IMR-90 (cell line): ENCODE measurements around the gene ZNF423. TPM values are rescaled to one million over a fixed set of nuclear protein-coding genes. Genes with fewer than 3 reads are reported as not detected.
A peak's percentile ranks its signal among the peaks of the same experiment; 100 is the strongest.

Experiments
- ATAC-seq: fragments of 200-7000 bp; cut with Tn5 transposase; 2 replicates; pipeline ENCODE4 v1.9.1; 2020; ENCODE audit warnings: low read depth, mild to moderate bottlenecking, moderate library complexity
- BruUV-seq: library from RNA; stranded (reverse); fragments of 400-500 nt; replicated peaks from 2 replicates; lab custom pipeline; 2021; lab: Mats Ljungman, UMichigan
- CTCF ChIA-PET: fragments of 300-600 bp; formaldehyde crosslinking; extraction: SDS; loops from one replicate; lab custom pipeline; 2021; ENCODE audit warnings: antibody characterized with exemption; lab: Yijun Ruan, JAX
- POLR2A ChIA-PET: fragments of 300-600 bp; sonication (Branson Sonifier 250); formaldehyde crosslinking; loops from one replicate; lab custom pipeline; 2022; ENCODE audit warnings: antibody characterized with exemption; ENCODE audit not compliant: unreplicated experiment; lab: Charles Lee
- DNase-seq: peaks from one replicate; pipeline ENCODE4 v3.0.0; 2013
- H2AFZ ChIP-seq: replicated peaks from 2 replicates; pipeline ENCODE3; 2013; ENCODE audit warnings: low read length, mild to moderate bottlenecking; ENCODE audit not compliant: poor library complexity
- H2AK5ac ChIP-seq: 2 replicates; pipeline ENCODE4 v1.6.1; 2013; ENCODE audit warnings: low read depth, low read length, inconsistent platforms
- H2AK9ac ChIP-seq: replicated peaks from 2 replicates; pipeline ENCODE3; 2013; ENCODE audit warnings: mild to moderate bottlenecking, low read depth, low read length, moderate library complexity; ENCODE audit not compliant: poor library complexity
- H2BK120ac ChIP-seq: 2 replicates; pipeline ENCODE4 v1.6.1; 2013; ENCODE audit warnings: low read depth, low read length, inconsistent platforms
- H2BK15ac ChIP-seq: 3 replicates; pipeline ENCODE4 v1.6.1; 2013; ENCODE audit warnings: low read depth, low read length, inconsistent platforms
- H2BK20ac ChIP-seq: 2 replicates; pipeline ENCODE4 v1.6.1; 2013; ENCODE audit warnings: low read depth, mild to moderate bottlenecking, inconsistent platforms, low read length, moderate library complexity
- H2BK5ac ChIP-seq: 2 replicates; pipeline ENCODE4 v1.6.1; 2013; ENCODE audit warnings: mild to moderate bottlenecking, low read depth, low read length, inconsistent platforms; ENCODE audit not compliant: poor library complexity, severe bottlenecking
- H3K14ac ChIP-seq: replicated peaks from 2 replicates; pipeline ENCODE4 v1.6.1; 2013; ENCODE audit warnings: low read depth, low read length, inconsistent platforms
- H3K18ac ChIP-seq: 2 replicates; pipeline ENCODE4 v1.6.1; 2013; ENCODE audit warnings: low read depth, low read length, control low read depth
- H3K23ac ChIP-seq: 2 replicates; pipeline ENCODE4 v1.6.1; 2013; ENCODE audit warnings: low read depth, low read length, inconsistent platforms
- H3K27ac ChIP-seq: 2 replicates; pipeline ENCODE4 v1.5.1; 2013; ENCODE audit warnings: mild to moderate bottlenecking, control low read depth, low read length; ENCODE audit not compliant: insufficient read depth
- H3K27me3 ChIP-seq: 2 replicates; pipeline ENCODE4 v1.6.1; 2013; ENCODE audit warnings: low read length; ENCODE audit not compliant: control insufficient read depth, insufficient read depth
- H3K36me3 ChIP-seq: 2 replicates; pipeline ENCODE4 v1.6.1; 2013; ENCODE audit warnings: low read length, mixed read lengths; ENCODE audit not compliant: control insufficient read depth, insufficient read depth
- H3K4ac ChIP-seq: 2 replicates; pipeline ENCODE4 v1.6.1; 2013; ENCODE audit warnings: low read depth, low read length, inconsistent platforms
- H3K4me1 ChIP-seq: 2 replicates; pipeline ENCODE4 v1.6.1; 2013; ENCODE audit warnings: low read length, mixed read lengths; ENCODE audit not compliant: control insufficient read depth, insufficient read depth
- H3K4me2 ChIP-seq: 2 replicates; pipeline ENCODE4 v1.6.1; 2013; ENCODE audit warnings: low read depth, mild to moderate bottlenecking, control low read depth, low read length, moderate library complexity
- H3K4me3 ChIP-seq: 2 replicates; pipeline ENCODE4 v1.5.1; 2013; ENCODE audit warnings: low read depth, mild to moderate bottlenecking, control low read depth, low read length, moderate library complexity; ENCODE audit not compliant: insufficient read depth
- H3K56ac ChIP-seq: 2 replicates; pipeline ENCODE4 v1.6.1; 2013; ENCODE audit warnings: low read length, inconsistent platforms; ENCODE audit not compliant: insufficient read depth; ENCODE audit errors: extremely low read depth
- H3K79me1 ChIP-seq, 2 experiments: 2 replicates each; pipeline ENCODE4 v1.6.1; 2013; ENCODE audit warnings: low read length in 2 of 2, inconsistent platforms in 1 of 2, low read depth in 1 of 2
- H3K9ac ChIP-seq: 2 replicates; pipeline ENCODE4 v1.6.1; 2013; ENCODE audit warnings: low read depth, low read length, control low read depth
- H3K9me1 ChIP-seq: 2 replicates; pipeline ENCODE4 v1.6.1; 2013; ENCODE audit warnings: low read length, inconsistent platforms; ENCODE audit not compliant: insufficient read depth
- H3K9me3 ChIP-seq: 2 replicates; pipeline ENCODE4 v1.6.1; 2013; ENCODE audit warnings: low read length; ENCODE audit not compliant: control insufficient read depth, insufficient read depth
- H4K20me1 ChIP-seq: 2 replicates; pipeline ENCODE4 v1.6.1; 2013; ENCODE audit warnings: low read length, inconsistent platforms; ENCODE audit not compliant: insufficient read depth
- H4K5ac ChIP-seq: 2 replicates; pipeline ENCODE4 v1.6.1; 2013; ENCODE audit warnings: mild to moderate bottlenecking, low read depth, low read length, control low read depth
- H4K8ac ChIP-seq, 2 experiments: 2 replicates each; pipeline ENCODE4 v1.6.1; 2013; ENCODE audit warnings: low read depth in 2 of 2, low read length in 2 of 2, control low read depth in 1 of 2, inconsistent platforms in 1 of 2
- H4K91ac ChIP-seq: 2 replicates; pipeline ENCODE4 v1.6.1; 2013; ENCODE audit warnings: low read depth, low read length, inconsistent platforms; ENCODE audit not compliant: insufficient read depth
- BHLHE40 ChIP-seq: fragments of 150-350 bp; IDR thresholded peaks from 2 replicates; pipeline ENCODE4 v1.6.1; 2016; ENCODE audit warnings: mild to moderate bottlenecking, low read depth, low read length
- CTCF ChIP-seq: conservative IDR thresholded peaks from 2 replicates; pipeline ENCODE4 v1.5.1; 2012; ENCODE audit warnings: mild to moderate bottlenecking, low read depth, low read length, improper control_type of control experiment
- FOS ChIP-seq: fragments of 150-350 bp; IDR thresholded peaks from 2 replicates; pipeline ENCODE4 v1.6.1; 2016; ENCODE audit warnings: low read depth, low read length
- MAFK ChIP-seq: IDR thresholded peaks from 2 replicates; pipeline ENCODE4 v1.6.1; 2012; ENCODE audit warnings: low read depth, low read length, improper control_type of control experiment
- MAZ ChIP-seq: IDR thresholded peaks from 2 replicates; pipeline ENCODE4 v1.6.1; 2012; ENCODE audit warnings: low read depth, mild to moderate bottlenecking, low read length, improper control_type of control experiment, moderate library complexity, borderline replicate concordance
- MXI1 ChIP-seq: IDR thresholded peaks from 2 replicates; pipeline ENCODE4 v1.6.1; 2012; ENCODE audit warnings: low read depth, mild to moderate bottlenecking, low read length, moderate library complexity, borderline replicate concordance
- NFE2L2 ChIP-seq: fragments of 150-350 bp; IDR thresholded peaks from 2 replicates; pipeline ENCODE4 v1.6.1; 2016; ENCODE audit warnings: low read depth, mild to moderate bottlenecking, low read length
- POLR2A ChIP-seq: IDR thresholded peaks from 2 replicates; pipeline ENCODE4 v1.6.1; 2012; ENCODE audit warnings: mild to moderate bottlenecking, low read depth, low read length
- RAD21 ChIP-seq: IDR thresholded peaks from 2 replicates; pipeline ENCODE4 v1.6.1; 2012; ENCODE audit warnings: low read length, improper control_type of control experiment
- RCOR1 ChIP-seq: IDR thresholded peaks from 2 replicates; pipeline ENCODE4 v1.6.1; 2012; ENCODE audit warnings: mild to moderate bottlenecking, low read length, improper control_type of control experiment; ENCODE audit not compliant: insufficient replicate concordance
- RFX5 ChIP-seq: IDR thresholded peaks from 2 replicates; pipeline ENCODE4 v1.8.0; 2012; ENCODE audit warnings: low read depth, mild to moderate bottlenecking, low read length, moderate library complexity
- SMC3 ChIP-seq: fragments of 150-350 bp; IDR thresholded peaks from 2 replicates; pipeline ENCODE4 v1.6.1; 2016; ENCODE audit warnings: low read depth, mild to moderate bottlenecking, antibody characterized with exemption, low read length, moderate library complexity
- USF2 ChIP-seq: fragments of 150-350 bp; IDR thresholded peaks from 2 replicates; pipeline ENCODE4 v1.6.1; 2017; ENCODE audit warnings: mild to moderate bottlenecking, antibody characterized with exemption, low read length, low read depth
- WGBS, 2 experiments: methylation state at CpG; one replicate each; pipeline versions ENCODE4 v1.1.5 to v1.1.7; 2013; ENCODE audit warnings: missing lambda C conversion rate in 2 of 2; ENCODE audit not compliant: insufficient read length in 1 of 2; ENCODE audit errors: extremely low coverage in 2 of 2; 5-methylcytosine and 5-hydroxymethylcytosine counted together
- dilution Hi-C: fragments of 300-500 bp; cut with HindIII; formaldehyde crosslinking; loops from one replicate; pipeline ENCODE4 v1.14.3; 2018; ENCODE audit warnings: low sequenced_read_pairs; ENCODE audit not compliant: unreplicated experiment
- in situ Hi-C: fragments of 300-500 bp; cut with MboI; formaldehyde crosslinking; loops from 3 replicates; pipeline ENCODE4 v1.14.3; 2019; ENCODE audit warnings: low sequenced_read_pairs, inconsistent platforms, mixed read lengths
- intact Hi-C: fragments of 100-400 bp; cut with micrococcal nuclease; formaldehyde crosslinking; loops from 2 replicates; pipeline ENCODE4 v1.10.0; 2022
- polyA plus RNA-seq, 3 experiments: library from polyadenylated mRNA; depleted of rRNA; stranded (reverse); fragments of >200 nt; gene quantifications; 2 replicates each; pipeline ENCODE4 v1.2.3, GENCODE V29; 2012; ENCODE audit warnings: low replicate concordance in 1 of 3
- total RNA-seq: library from RNA; depleted of rRNA; stranded (reverse); fragments of >200 nt; gene quantifications from 2 replicates; pipeline ENCODE4 v1.2.3, GENCODE V29; 2012

ZNF423 gene
- total and polyA plus RNA-seq, 2 of the 4 experiments (the other 2 are of a cell fraction): under 0.01 to 0.10 TPM

DNA sequence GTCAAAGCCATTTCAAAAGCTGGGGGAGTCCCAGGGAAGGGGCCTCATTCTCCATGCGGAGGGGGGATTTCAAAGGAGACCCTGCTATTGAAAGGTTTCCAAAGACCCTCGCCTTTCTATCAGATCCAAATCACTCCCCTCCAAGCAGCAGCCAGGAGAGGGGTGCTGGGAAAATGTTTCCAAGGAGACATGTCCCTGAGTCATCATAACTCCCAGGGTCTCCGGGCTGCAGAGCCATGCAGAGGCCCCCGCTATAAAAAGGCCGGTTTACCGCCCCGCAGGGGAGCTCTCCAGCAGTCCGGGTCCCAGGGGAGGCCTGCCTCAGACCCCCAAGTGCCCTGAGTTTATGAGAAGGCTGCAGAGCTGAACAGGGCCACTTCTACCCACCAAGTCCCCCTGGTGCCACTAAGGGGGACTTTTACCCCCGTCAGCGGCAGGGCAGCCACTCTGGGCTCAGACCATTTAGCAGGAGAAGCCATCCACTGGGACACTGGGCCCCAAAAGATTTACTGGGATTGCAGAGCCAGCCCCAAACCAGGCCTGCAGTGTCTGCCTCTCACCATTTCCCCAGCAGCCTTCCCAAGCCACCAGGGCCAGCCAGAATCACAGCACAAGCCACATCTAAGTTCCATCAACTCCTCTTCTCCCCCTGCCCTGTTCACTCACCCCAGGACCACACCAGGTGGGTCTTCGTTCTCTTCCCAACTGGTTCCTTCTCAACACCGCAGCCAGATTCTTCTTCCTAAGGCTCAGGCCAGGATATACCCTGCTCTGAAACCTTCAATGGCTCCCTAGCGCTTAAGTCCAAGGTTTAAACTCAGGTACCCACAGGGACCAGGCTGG lies 234.4 kb downstream of the ZNF423 start (continued):
- no peak for TF ChIP-seq RCOR1

GRCh38 chr16:49620869-49621240 lies 235.1 kb downstream of the ZNF423 start:
- no peak overlapping the region for H3K4me3 ChIP-seq
- no peak overlapping the region for H3K4me2 ChIP-seq
- H3K14ac ChIP-seq: peak overlapping the region; percentile 59; the same call in 1 of the 2 replicates
- no peak overlapping the region for H3K23ac ChIP-seq
- intact Hi-C loops: loop anchor here (2.0 kb wide), 1 partner anchor 18 kb away; no protein-coding TSS in a partner anchor
- peak overlapping the region; percentile 32 for H2BK120ac ChIP-seq
- H3K27ac ChIP-seq: no peak overlapping the region
- in situ Hi-C loops: no loop called here
- H2AFZ ChIP-seq: peak overlapping the region; percentile 84
- H3K9me3 ChIP-seq: no peaks in the 10 kb centered on the region
- no peak for DNase-seq
- H3K27me3 ChIP-seq: peaks cover 3% of the 10 kb centered on the region; the same call in 1 of the 2 replicates
- peak; percentile 27 for ATAC-seq
- H2BK5ac ChIP-seq: no peak overlapping the region
- H2BK20ac ChIP-seq: peak overlapping the region; percentile 67; the same call in 1 of the 2 replicates
- ChIA-PET POLR2A (no interaction called here), CTCF (interaction anchor here (0.6 kb wide), 1 partner anchor 135 kb away, joined by 3 read pairs; no protein-coding TSS in a partner anchor)
- no CpG with 5 or more reads among the region's 6 CpGs for WGBS, 2 experiments
- H4K5ac ChIP-seq: peak overlapping the region; percentile 6; the same call in 1 of the 2 replicates
- dilution Hi-C loops: no loop called here
- H2AK9ac ChIP-seq: no peak overlapping the region
- no peak overlapping the region for H3K9ac ChIP-seq
- peak overlapping the region; percentile 16; the same call in 1 of the 2 replicates for H4K91ac ChIP-seq
- peaks cover 16% of the 10 kb centered on the region for H3K4me1 ChIP-seq
- peaks cover 9% of the 10 kb centered on the region; the same call in 1 of the 2 replicates for H3K9me1 ChIP-seq
- H4K8ac ChIP-seq: peak overlapping the region in 1 of 2 experiments; percentile 2; a peak in 1 of 4 replicates
- no peak overlapping the region; the same call in 1 of the 2 replicates for H3K18ac ChIP-seq
- H2BK15ac ChIP-seq: no peak overlapping the region
- H4K20me1 ChIP-seq: no peaks in the 10 kb centered on the region; the same call in 1 of the 2 replicates
- H3K56ac ChIP-seq: no peak overlapping the region
- no TSS peak for BruUV-seq
- no peaks in the 10 kb centered on the region for H3K36me3 ChIP-seq
- H2AK5ac ChIP-seq: no peak overlapping the region
- H3K4ac ChIP-seq: peak overlapping the region; percentile 69
- no peaks in the 10 kb centered on the region for H3K79me1 ChIP-seq
- TF ChIP-seq USF2 (no peak), RAD21 (no peak), NFE2L2 (no peak), MAZ (no peak), POLR2A (no peak), RFX5 (no peak), MXI1 (no peak), MAFK (no peak), SMC3 (no peak), FOS (no peak), BHLHE40 (no peak), CTCF (no peak)
